KMS-11 (cell line): ENCODE results near the gene CPEB4.

ENCODE experiments used
- H2AFZ ChIP-seq: fragments of 200-600 bp; sonication (generic); 2 replicates; pipeline ENCODE4 v1.6.1; 2016; ENCODE audit warnings: antibody characterized with exemption, mixed run types, low read depth
- H3K27ac ChIP-seq: fragments of 200-600 bp; sonication (generic); 2 replicates; pipeline ENCODE4 v1.6.1; 2016; ENCODE audit warnings: mild to moderate bottlenecking, mixed run types
- H3K27me3 ChIP-seq: fragments of 200-600 bp; sonication (generic); 2 replicates; pipeline ENCODE4 v1.6.1; 2017; ENCODE audit warnings: mild to moderate bottlenecking, low read depth, mixed run types, moderate library complexity; ENCODE audit not compliant: insufficient read depth
- H3K36me3 ChIP-seq: fragments of 200-600 bp; sonication (generic); 2 replicates; pipeline ENCODE4 v1.6.1; 2017; ENCODE audit warnings: mild to moderate bottlenecking, mixed run types; ENCODE audit not compliant: insufficient read depth
- H3K4me1 ChIP-seq: fragments of 200-600 bp; sonication (generic); 2 replicates; pipeline ENCODE4 v1.6.1; 2016; ENCODE audit warnings: mild to moderate bottlenecking, low read depth, mixed run types; ENCODE audit not compliant: poor library complexity, severe bottlenecking
- H3K4me2 ChIP-seq: fragments of 200-600 bp; sonication (generic); 2 replicates; pipeline ENCODE4 v1.7.0; 2016; ENCODE audit warnings: mild to moderate bottlenecking, mixed run types
- H3K4me3 ChIP-seq: fragments of 200-600 bp; sonication (generic); IDR thresholded peaks from 2 replicates; pipeline ENCODE4 v1.6.1; 2017; ENCODE audit warnings: low read depth, low read length, mixed read lengths; ENCODE audit not compliant: insufficient read depth
- H3K79me2 ChIP-seq: fragments of 200-600 bp; sonication (generic); 2 replicates; pipeline ENCODE4 v1.6.1; 2016; ENCODE audit warnings: low read depth, mixed run types; ENCODE audit not compliant: insufficient read depth
- H3K9ac ChIP-seq: fragments of 200-600 bp; sonication (generic); 2 replicates; pipeline ENCODE4 v1.6.1; 2016; ENCODE audit warnings: mild to moderate bottlenecking, mixed run types
- H4K20me1 ChIP-seq: fragments of 200-600 bp; sonication (generic); 2 replicates; pipeline ENCODE4 v1.6.1; 2016; ENCODE audit warnings: mild to moderate bottlenecking, mixed run types; ENCODE audit not compliant: insufficient read depth
- TF ChIP-seq, protein P1 (sequence below): fragments of 200-600 bp; sonication (generic); conservative IDR thresholded peaks from 2 replicates; pipeline ENCODE4 v1.6.1; 2017; ENCODE audit warnings: low read depth, mild to moderate bottlenecking, antibody characterized with exemption, low read length, moderate library complexity, mixed read lengths

The CPEB4 gene

DNA sequence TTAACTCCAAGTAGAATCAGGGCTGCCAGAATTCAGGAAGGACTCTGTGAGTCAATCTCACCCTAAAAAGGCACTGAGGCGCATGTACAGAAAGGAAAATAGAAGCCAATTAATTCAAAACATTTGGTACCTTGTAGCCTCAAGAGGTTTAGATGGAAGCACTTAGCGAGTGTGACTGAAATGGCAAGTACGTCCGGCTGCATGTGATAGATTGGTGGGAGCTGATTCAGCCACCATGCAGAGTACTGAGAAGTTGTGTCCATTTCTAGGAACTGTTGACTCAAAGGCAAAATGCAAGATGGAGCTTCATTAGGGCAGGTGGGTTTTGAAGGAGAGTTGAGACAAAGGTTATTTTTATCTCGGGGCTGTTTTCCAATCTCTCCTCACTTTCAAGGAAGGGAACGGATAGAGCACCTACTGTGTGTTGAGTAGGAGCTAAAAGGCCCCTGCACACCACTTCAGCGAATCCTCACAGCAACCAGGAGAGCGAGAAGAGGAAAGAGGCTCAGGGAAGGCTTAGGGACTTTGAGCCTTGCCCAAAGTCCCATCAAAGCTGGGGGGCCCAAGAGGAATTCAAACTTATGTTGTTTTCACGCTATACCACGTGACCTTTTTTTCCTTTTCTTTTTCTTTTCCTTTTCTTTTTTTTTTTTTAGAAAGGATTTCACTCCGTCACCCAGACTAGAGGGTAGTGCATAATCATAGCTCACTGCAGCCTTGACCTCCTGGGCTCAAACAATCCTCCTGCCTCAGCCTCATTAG is 34.6 kb upstream of the CPEB4 start:
- Histone ChIP-seq H2AFZ (no peak overlapping the region), H3K36me3 (no peaks in the 10 kb centered on the region), H3K4me2 (no peak overlapping the region), H3K79me2 (no peaks in the 10 kb centered on the region), H3K4me1 (peaks cover 14% of the 10 kb centered on the region), H3K27ac (no peak overlapping the region), H3K4me3 (no peak overlapping the region), H4K20me1 (no peaks in the 10 kb centered on the region), H3K27me3 (no peaks in the 10 kb centered on the region), H3K9ac (no peak overlapping the region)
- TF ChIP-seq, protein P1, sequence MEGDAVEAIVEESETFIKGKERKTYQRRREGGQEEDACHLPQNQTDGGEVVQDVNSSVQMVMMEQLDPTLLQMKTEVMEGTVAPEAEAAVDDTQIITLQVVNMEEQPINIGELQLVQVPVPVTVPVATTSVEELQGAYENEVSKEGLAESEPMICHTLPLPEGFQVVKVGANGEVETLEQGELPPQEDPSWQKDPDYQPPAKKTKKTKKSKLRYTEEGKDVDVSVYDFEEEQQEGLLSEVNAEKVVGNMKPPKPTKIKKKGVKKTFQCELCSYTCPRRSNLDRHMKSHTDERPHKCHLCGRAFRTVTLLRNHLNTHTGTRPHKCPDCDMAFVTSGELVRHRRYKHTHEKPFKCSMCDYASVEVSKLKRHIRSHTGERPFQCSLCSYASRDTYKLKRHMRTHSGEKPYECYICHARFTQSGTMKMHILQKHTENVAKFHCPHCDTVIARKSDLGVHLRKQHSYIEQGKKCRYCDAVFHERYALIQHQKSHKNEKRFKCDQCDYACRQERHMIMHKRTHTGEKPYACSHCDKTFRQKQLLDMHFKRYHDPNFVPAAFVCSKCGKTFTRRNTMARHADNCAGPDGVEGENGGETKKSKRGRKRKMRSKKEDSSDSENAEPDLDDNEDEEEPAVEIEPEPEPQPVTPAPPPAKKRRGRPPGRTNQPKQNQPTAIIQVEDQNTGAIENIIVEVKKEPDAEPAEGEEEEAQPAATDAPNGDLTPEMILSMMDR: no peak

DNA sequence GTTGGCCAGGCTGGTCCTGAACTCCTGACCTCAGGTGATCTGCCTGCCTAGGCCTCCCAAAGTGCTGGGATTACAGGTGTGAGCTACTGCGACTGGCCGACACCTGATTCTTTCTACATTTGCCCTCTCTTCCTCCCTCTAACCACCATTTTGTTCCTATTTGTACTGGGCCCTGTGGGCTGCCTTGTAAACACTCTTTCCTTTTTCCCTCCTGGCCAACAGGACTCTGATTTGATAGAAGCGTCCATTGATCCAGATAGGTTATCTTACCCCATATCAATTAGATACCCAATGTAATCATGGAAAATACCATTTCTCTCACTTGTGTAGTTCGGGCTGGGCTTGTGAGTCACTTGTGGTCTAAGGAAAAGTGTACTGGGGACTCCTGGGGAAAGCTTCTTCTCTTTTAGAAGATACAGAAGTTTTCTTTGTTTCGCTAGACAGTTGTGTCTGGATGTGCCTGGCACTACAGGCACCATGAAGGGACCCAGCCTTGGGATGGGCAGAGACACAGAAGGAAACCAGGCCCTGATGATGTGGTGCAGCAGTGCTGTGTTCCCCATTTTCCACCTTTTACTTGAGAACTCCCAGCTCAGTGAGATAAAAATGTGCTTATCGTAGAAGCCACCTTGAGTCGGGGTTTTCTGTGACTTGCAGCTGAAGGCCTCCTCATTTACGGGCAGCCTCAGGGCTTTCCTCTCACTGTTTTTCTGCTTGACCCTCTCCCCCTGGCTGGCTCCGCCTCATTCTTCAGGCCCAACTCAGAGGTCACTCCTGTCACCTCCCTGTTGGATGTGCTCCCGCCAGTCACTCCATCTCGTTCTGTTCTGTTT is 32.8 kb upstream of the CPEB4 start:
- Histone ChIP-seq H3K9ac (no peak overlapping the region), H3K4me2 (no peak overlapping the region), H2AFZ (no peak overlapping the region), H3K4me1 (no peaks in the 10 kb centered on the region), H3K36me3 (no peaks in the 10 kb centered on the region), H4K20me1 (no peaks in the 10 kb centered on the region), H3K27me3 (no peaks in the 10 kb centered on the region), H3K79me2 (no peaks in the 10 kb centered on the region), H3K4me3 (no peak overlapping the region), H3K27ac (no peak overlapping the region)
- TF ChIP-seq, protein P1: no peak

DNA sequence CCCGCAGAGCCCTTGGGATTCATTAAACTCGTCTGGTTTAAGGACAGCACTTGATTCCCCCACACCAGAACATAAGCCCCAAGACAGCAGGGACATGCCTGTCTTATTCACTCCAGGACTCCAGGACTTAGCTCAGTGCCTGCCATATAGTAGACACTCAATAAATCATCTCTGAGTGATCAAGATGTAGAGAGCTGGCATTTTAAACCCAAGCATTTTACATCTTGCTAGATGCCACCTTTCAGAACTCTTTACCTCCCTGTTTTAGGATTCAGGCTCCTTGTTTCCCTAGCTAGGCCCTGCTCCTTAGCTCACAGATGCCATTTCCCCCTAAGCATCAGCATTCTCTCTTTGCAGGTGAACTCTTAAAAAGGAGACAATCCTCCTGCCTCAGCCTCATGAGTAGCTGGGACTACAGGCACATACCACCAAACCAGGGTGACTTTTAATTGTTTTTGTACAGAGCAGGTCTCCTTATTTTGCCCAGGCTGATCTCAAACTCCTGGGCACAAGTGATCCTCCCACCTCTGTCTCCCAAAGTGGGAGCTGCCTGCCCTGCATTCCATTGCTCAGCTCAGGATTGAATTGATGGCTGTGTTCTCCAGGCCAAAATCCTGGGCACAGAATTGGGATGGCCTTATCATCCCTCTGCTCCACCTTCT is 32.0 kb upstream of the CPEB4 start:
- Histone ChIP-seq H3K9ac (no peak overlapping the region), H3K4me1 (no peaks in the 10 kb centered on the region), H3K27me3 (no peaks in the 10 kb centered on the region), H2AFZ (no peak overlapping the region), H3K36me3 (no peaks in the 10 kb centered on the region), H3K79me2 (no peaks in the 10 kb centered on the region), H3K4me3 (no peak overlapping the region), H3K4me2 (no peak overlapping the region), H4K20me1 (no peaks in the 10 kb centered on the region), H3K27ac (no peak overlapping the region)
- TF ChIP-seq, protein P1: no peak

DNA sequence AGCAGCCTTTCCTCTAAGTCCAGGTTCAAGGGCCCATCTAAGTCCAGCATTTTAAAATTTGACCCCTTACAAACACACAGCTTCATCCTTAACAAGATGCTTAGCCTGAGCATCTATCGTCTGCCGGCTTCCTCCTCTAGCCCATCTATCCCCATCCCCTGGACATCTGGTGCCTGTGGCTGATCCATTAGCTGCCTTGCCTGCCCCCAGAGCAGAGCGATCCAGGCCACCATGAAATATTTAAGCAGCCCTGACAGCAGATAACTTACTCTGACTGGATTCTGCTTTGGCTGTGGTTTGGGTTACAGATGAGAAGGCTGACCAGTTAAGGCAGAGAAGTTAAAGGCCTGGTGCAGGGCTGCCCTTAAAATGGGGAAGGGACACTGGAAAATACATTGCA is 30.9 kb upstream of the CPEB4 start:
- no peak overlapping the region for H3K4me2 ChIP-seq
- TF ChIP-seq, protein P1: no peak
- no peaks in the 10 kb centered on the region for H4K20me1 ChIP-seq
- no peak overlapping the region for H2AFZ ChIP-seq
- no peaks in the 10 kb centered on the region for H3K4me1 ChIP-seq
- no peak overlapping the region for H3K27ac ChIP-seq
- no peaks in the 10 kb centered on the region for H3K36me3 ChIP-seq
- no peaks in the 10 kb centered on the region for H3K27me3 ChIP-seq
- no peak overlapping the region for H3K4me3 ChIP-seq
- H3K9ac ChIP-seq: no peak overlapping the region
- no peaks in the 10 kb centered on the region for H3K79me2 ChIP-seq
